NCI-H2171 treated with DMSO at 0.1 percent for 48 hours (cell line): Measurements from ENCODE around the gene CLNK.
"Not testable (repeated sequence)": the region's sequence is repeated elsewhere in the genome, so short reads cannot be mapped to it uniquely, and the experiment has no call there.

Experiments
- DNase-seq: peaks from one replicate; lab custom pipeline; 2025; lab: John Stamatoyannopoulos, UW

Gene CLNK

GRCh38 chr4:10661047-10661446, 23.5 kb downstream of the CLNK start:
- no peak for DNase-seq

DNA sequence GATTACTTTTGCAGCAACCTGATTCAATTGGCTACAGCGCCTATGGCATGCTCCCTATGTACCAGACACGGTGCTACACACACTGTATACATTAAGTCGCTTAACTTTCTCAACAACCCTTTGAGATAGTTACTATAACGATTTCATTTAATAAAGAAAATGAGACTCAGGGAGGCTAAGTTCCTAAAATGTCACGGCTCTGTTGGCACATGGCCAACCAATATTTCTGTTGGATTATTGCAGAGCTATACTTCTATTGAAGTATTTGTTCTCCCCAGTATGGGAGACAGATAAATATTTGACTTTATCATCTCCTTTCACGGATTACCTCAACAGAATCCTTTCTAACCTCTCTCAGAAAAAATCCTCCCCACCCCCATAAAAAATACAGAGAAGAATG, 25.3 kb downstream of the CLNK start:
- DNase-seq = no peak

- no peak for DNase-seq
These were observed 27.6 kb downstream of the CLNK start for GRCh38 chr4:10656988-10657387.

DNA sequence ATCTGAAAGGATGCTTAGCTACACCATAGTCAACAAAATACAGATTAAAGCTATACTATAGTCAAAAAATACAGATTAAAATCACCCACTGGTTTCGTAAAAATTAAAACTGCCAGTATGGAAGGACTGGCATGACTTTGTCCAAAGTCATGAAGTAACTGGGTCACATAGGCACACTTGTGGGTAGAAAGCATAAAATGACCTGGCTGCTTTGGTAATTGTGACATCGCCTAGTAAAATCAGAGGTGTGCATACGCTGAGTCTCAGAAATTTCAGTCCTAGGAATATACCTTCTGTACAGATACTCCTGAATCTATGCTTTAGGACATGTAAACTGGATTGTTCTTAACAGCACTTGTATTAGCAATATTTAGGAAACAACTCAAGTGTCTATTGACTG, 28.1 kb downstream of the CLNK start:
- DNase-seq = no peak

DNA sequence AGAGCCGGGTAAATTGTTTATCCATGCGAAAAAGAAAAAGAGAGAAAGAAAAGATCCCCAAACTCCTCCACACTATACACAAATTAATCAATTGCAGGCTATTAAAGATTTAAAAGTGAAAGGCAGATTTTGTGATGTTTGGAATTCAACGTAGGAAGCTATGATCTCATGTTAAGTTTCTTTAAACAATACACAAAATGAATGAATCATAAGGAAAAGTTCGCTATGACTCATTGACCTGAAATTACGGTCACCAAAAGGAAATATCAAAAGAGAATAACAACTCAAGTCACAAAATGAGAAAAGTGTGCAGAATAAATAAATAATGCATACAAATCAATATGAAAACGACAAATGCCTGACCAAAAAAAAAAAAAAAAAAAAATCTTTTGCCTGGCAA, 28.6 kb downstream of the CLNK start:
- DNase-seq = no peak

DNA sequence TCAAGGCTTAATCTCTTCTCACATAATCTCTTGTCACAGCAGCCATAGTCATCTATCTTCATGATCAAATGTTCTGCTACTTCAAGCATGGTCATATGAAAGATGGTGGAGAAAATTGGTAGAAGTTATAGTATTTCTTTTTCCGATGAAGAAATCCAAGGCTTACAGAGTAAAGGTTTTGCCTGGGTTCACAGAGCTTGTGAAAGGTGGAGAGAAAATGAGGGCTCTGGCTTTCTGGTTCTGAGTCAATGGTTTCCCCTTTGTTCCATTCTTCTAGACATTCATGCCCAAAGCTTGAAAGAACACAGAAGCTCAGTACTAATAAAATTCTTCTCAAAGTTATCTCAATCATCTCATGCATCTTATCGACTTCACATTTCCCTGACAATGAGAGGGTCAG, 36.1 kb downstream of the CLNK start:
- no peak for DNase-seq

DNA sequence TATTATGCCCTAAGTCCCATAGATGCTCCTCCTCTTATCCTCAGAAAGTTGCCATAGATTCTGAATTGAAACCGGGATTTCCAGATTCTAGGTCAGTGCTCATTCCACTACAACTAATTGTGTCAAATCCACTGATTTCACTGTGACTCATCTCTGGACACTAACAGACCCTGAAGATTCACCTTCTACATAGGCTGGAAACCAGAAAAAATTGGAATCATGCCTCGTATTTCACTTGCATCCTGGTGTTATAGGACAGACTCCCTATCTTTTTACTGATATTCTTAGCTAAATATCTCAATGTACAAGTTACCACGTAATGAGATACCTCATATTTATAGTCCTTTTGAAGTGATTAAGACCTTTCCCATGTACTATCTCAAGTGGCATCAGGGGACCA, 36.7 kb downstream of the CLNK start:
- no peak for DNase-seq

DNA sequence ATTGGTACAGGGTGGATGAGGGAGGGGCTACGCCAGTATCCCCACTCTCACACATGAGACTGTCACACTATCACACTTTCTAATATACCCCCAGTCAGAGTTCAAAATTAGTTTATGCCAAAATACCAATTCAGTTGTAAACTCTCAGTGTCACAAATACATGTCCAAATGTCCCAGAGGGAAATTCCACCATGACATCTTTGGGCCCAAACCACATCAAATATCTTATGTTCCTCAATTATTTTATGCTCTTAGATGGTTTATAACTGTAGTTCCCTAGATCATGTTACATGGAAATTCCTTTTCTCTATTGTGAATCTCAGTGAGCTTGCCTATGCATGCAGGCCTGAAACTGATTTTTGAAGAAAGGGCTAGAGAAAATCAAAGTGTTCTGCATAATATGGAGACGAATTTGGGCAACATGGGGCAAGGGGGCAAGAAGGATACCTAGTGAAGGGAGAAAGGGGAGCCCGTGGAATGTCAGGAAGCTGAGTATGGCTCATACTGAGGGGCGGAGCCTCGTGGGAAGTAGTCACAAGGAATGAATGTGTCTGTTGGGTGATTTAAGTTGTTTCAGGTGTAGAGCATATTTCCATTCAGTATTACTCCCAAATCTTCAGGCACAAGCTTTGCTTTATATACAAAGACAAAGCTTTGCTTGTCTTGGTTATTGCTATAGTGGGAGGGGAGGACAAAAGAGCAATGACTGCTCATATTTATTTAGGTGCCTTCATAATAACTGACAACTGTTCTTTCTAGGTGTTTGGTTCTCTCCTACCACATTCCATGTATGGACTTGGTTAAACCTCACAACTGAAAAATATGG, 40.8 kb downstream of the CLNK start:
- no peak for DNase-seq

GRCh38 chr4:10640561-10641201, 43.9 kb downstream of the CLNK start:
- no peak for DNase-seq

DNA sequence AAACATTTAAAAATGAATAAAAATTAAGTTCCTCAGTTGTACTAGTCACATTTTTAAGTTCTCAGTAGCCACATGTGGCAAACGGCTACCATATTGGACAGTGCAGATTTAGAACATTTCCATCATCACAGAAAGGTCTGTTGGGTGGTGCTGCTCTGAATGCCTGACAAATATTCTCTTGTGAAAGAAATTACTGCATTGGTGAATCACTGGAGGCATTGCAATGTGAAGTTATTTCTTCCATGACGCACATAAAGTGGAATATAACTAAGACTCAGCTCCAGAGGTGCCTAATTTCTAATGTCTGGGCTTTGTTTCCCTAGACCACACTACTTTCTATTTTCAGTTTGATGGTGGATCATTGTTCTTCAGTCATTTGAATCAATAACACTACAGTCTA, 44.9 kb downstream of the CLNK start:
- no peak for DNase-seq

DNA sequence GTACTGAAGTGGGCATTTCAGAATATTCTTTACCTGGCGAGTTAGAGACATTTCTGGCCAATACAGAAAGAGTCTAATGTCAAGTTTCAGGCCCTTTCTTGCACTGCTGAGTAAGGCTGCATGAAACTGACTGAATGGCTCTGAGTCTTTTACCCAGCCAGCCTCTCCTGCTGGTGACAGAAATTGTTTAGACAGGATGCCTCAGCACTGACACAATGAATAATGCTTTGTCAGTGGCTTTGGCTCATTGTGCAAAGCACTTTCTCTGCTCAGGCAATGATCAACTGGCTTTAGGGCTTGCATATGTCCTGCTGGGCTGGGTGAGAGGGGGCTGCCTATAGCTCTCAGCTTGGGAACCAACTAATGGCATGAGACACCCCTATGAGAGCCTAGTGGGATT, 45.5 kb downstream of the CLNK start:
- no peak for DNase-seq

- no peak for DNase-seq
These were observed 49.5 kb downstream of the CLNK start for GRCh38 chr4:10635091-10635490.

GRCh38 chr4:10629394-10629793, 55.2 kb downstream of the CLNK start:
- no peak for DNase-seq

DNA sequence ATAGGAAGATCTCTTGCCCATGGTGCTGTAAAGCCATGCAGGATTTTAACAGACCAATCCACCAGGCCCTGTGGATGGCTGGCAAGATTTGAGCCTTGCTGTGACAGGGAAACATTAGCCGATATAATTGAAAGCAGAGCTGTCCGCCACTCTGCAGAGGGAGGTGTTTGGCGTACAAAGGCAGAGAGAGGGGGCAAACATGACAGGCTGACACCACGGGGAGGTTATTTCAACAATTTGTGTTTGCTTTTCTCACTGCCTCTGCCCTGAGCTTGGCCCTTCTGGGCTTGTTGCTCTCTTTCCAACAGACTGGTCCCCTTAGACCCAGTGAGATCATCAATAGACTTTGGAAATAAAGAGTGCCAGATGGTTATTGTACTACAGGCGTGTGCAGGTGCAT, 59.4 kb downstream of the CLNK start:
- peak; percentile 57 for DNase-seq

DNA sequence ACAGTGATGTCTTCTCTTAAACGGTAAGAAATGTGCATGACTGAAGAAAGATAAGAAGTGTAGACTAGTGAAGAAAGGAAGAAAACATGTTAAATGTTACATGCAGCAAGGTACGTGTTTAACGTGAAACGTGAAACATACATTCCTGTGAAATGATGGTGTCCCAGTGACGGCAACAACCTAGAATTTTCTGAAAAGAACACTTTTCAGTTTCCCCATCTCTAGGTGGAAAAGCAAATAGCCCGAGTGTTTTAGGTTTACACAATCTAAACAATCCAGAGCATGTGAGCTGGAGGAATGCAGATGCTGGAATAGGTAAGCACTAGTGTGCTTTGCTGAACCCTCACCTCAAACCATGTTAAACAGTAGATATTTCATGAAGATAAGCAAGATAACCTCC, 60.7 kb downstream of the CLNK start:
- no peak for DNase-seq

DNA sequence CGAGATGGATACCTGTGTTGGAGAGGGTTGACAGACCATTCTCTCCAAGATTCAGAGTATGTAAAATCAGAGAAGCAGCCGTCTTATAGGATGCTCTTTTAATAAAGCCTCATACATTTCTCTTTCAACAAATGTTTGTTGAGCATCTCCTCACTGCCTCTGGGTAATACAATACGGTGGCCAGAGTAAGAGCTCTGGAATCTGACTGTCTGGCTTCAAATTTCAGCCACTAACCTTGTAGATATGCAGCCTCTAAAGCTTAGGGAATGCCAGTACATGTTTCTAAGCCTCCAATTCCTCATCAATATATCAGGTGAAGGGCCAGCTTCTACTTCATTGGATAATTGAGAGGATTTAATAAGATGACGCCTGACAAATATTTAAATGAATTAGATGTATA, 61.3 kb downstream of the CLNK start:
- no peak for DNase-seq

DNA sequence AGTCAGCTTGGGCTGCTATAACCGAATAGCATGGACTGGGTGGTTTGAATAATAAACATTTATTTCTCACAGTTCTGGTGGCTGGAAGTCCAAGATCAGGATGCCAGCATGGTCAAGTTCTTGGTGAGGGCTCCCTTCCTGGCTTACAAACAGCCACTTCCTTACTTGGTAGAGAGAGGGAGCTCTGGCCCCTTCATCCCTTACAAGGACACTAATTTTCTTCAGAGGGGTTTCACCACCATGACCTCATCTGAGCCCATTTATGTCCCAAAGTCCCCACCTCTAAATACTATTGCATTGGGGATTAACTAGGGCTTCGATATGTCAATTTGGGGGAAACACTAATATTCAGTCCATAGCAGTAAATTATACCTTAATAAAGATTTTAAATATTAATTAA, 61.8 kb downstream of the CLNK start:
- no peak for DNase-seq

- peak; percentile 4 for DNase-seq
These were observed 63.6 kb downstream of the CLNK start for GRCh38 chr4:10620935-10621488.

DNA sequence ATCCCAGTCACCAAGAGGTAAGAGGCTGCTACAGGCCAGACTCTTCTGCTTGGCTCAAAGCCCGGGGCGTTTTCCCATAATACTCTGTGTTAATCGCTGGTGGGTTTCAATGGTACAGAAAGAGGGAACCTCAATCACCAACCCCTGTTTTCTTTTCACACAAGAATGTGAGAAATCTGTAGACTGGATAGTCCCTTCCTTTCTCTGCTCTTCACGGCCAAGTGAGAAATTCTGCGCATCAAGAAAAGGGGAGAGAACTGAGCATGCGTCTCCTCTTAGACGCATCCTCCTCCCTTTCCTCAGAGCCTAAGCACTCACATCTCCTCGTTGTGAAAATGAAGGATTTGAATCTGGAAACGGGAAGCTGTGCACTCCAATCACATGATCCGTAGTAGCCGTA, 64.7 kb downstream of the CLNK start:
- no peak for DNase-seq

DNA sequence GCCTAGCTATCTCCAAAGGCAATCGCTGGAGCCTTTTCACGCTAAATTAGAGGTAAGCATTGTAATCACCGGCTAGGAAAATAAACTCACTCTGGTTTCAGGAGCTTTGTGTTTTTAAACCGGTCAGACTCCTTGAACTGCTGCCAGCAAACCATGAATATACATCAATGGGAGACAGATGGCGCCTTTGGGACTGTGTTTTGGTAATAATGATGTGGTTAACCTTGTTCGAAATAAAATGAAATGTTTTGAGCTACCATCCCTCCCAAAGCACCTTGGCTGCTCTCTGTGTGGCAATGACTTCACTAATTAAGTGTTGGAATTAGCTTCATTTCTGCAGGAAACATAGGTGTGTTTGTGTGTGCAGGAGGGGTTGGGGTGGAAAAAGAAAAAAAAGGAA, 65.3 kb downstream of the CLNK start:
- DNase-seq = peak; percentile 91

GRCh38 chr4:10614926-10615325, 69.6 kb downstream of the CLNK start:
- DNase-seq = not testable (repeated sequence)

- no peak for DNase-seq
These were observed 70.6 kb downstream of the CLNK start for GRCh38 chr4:10613926-10614478.

- DNase-seq = no peak
These were observed 72.1 kb downstream of the CLNK start for GRCh38 chr4:10612476-10612875.
